GM21515 (cell line): ENCODE data around the gene ZNF169.
"Not testable (repeated sequence)": the region's sequence is repeated elsewhere in the genome, so short reads cannot be mapped to it uniquely, and the experiment has no call there.

ENCODE experiments used
- ATAC-seq: cut with Tn5 transposase; IDR thresholded peaks from one replicate; pipeline ENCODE4 v1.9.1; 2021; ENCODE audit not compliant: unreplicated experiment

Gene ZNF169

GRCh38 chr9:94286116-94286515 lies 27.0 kb downstream of the ZNF169 start:
- no peak for ATAC-seq

GRCh38 chr9:94287877-94288513 lies 28.9 kb downstream of the ZNF169 start:
- ATAC-seq = no peak

GRCh38 chr9:94289691-94290090 lies 30.6 kb downstream of the ZNF169 start:
- ATAC-seq = no peak

- no peak for ATAC-seq
Measured at GRCh38 chr9:94298949-94299599, 40.0 kb downstream of the ZNF169 start.

GRCh38 chr9:94300470-94301301 lies 41.6 kb downstream of the ZNF169 start:
- no peak for ATAC-seq

- no peak for ATAC-seq
Measured at GRCh38 chr9:94301583-94301982, 42.5 kb downstream of the ZNF169 start.

GRCh38 chr9:94302426-94302825 lies 43.3 kb downstream of the ZNF169 start:
- no peak for ATAC-seq

- ATAC-seq = no peak
Measured at GRCh38 chr9:94303321-94303720, 44.2 kb downstream of the ZNF169 start.

- not testable (repeated sequence) for ATAC-seq
Measured at GRCh38 chr9:94315034-94315984, 56.2 kb downstream of the ZNF169 start.

GRCh38 chr9:94316236-94316635 lies 57.1 kb downstream of the ZNF169 start:
- ATAC-seq = peak; percentile 75

- ATAC-seq = not testable (repeated sequence)
Measured at GRCh38 chr9:94317949-94318657, 59.0 kb downstream of the ZNF169 start.

GRCh38 chr9:94322342-94322940 lies 63.3 kb downstream of the ZNF169 start:
- not testable (repeated sequence) for ATAC-seq

GRCh38 chr9:94323153-94323798 lies 64.2 kb downstream of the ZNF169 start:
- not testable (repeated sequence) for ATAC-seq

- ATAC-seq = not testable (repeated sequence)
Measured at GRCh38 chr9:94325583-94325982, 66.5 kb downstream of the ZNF169 start.

GRCh38 chr9:94328544-94328943 lies 69.4 kb downstream of the ZNF169 start, which contains the start of gene NUTM2F:
TSS of gene NUTM2F (minus strand) at chr9:94328644. CDS start at chr9:94328623, 21 bp downstream.
- ATAC-seq = not testable (repeated sequence)

GRCh38 chr9:94336445-94336844 lies 77.3 kb downstream of the ZNF169 start:
- ATAC-seq = not testable (repeated sequence)

GRCh38 chr9:94338723-94339122 lies 79.6 kb downstream of the ZNF169 start:
- not testable (repeated sequence) for ATAC-seq

- ATAC-seq = not testable (repeated sequence)
Measured at GRCh38 chr9:94339657-94340056, 80.6 kb downstream of the ZNF169 start.

- not testable (repeated sequence) for ATAC-seq
Measured at GRCh38 chr9:94340750-94341149, 81.7 kb downstream of the ZNF169 start.
